HG03139 (cell line): ENCODE measurements around the gene PRAC2.

ENCODE experiments used
- ATAC-seq: cut with Tn5 transposase; IDR thresholded peaks from one replicate; pipeline ENCODE4 v1.9.1; 2021; ENCODE audit not compliant: unreplicated experiment

Gene PRAC2

GRCh38 chr17:48733632-48734328 is 10.8 kb downstream of the PRAC2 start:
- ATAC-seq: no peak

DNA sequence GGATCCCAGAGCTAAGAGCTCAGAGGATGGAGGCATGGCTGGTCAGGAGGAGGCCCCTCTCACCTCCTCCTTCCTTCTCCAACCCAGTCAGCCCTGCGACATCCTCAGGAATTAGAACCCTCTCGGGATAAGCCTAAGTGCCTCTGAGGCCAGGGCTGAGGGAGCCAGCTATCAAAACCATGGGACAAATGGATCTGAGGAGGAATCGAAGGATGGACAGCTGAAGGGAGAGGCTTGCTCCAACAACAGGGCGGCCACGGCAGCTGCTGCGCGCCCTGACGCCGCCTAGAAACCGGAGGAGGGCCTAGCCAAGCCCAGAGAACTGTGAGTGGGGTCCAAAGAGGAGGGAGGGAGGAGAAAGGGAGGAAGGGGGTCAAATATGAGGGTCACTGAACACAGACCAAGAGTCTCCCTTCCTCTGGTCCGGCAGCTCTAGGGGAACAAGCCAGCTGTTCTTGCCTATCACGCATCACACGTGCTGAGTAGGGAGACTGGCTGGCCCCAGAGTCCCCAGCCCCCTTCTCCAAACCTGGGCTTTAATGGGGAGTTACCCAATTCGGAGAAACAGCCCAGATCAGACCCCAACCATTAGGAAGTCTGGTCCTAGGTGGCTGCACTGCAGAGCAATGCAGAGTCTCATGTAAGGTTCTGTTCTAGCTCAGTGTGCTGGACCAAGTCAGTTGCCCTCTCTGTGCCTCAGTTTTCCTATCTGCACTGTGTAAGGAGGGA is 11.5 kb downstream of the PRAC2 start:
- no peak for ATAC-seq

GRCh38 chr17:48735062-48735351 is 12.0 kb downstream of the PRAC2 start:
- no peak for ATAC-seq

GRCh38 chr17:48737330-48738043 is 14.5 kb downstream of the PRAC2 start:
- no peak for ATAC-seq

DNA sequence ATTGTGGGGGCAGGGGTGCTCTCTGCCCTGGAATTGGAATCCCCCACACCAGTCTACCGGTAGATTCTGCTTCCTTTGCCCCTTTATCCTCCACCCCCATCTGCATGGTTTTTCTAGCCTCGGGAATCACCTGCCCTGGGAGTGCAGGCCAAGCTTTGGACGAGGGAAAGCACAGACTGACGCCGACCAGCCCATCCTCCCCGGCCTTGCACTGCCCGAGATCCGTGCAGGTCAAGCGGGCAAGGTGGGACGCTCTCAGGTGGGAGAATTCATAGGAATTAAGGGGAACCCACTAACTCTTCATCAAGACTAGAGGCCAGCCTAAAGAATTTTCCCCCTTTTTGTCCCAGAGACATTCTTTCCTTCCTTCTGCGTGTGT is 15.4 kb downstream of the PRAC2 start:
- ATAC-seq: no peak

DNA sequence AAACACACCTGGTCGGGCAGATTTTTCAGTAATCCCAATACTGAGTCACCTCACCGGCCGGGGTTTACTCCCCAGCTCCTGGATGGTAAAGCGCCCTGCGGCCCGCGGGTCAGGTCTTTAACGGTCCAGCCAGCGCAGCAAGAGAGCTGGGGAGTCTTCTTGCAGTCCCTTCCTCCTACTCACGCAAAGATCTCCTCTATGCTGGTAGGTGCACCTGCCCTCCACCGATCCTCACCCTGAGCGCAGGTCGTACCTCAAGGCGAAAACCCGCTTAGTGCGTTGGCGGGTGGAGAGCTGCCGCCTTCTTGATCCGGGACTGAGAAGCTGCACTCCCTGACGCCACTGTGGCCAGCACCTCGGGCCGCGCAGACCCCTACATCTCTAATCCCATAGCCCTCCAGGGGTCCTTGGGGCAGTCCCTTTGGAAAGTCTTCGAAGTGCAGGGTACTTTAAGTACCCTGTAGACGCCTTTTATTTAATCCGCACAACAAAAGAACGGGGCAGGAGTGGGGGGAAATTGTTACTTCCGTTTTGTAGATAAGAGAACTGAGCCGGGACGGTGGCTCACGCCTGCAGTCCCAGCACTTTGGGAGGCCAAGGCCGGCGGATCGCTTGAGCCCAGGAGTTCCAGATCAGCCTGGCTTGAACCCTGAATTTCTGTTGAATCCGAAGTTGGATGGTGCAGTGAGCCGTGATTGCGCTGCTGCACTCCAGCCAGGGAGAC is 16.0 kb downstream of the PRAC2 start:
- no peak for ATAC-seq

GRCh38 chr17:48740537-48740936 is 17.6 kb downstream of the PRAC2 start:
- no peak for ATAC-seq

DNA sequence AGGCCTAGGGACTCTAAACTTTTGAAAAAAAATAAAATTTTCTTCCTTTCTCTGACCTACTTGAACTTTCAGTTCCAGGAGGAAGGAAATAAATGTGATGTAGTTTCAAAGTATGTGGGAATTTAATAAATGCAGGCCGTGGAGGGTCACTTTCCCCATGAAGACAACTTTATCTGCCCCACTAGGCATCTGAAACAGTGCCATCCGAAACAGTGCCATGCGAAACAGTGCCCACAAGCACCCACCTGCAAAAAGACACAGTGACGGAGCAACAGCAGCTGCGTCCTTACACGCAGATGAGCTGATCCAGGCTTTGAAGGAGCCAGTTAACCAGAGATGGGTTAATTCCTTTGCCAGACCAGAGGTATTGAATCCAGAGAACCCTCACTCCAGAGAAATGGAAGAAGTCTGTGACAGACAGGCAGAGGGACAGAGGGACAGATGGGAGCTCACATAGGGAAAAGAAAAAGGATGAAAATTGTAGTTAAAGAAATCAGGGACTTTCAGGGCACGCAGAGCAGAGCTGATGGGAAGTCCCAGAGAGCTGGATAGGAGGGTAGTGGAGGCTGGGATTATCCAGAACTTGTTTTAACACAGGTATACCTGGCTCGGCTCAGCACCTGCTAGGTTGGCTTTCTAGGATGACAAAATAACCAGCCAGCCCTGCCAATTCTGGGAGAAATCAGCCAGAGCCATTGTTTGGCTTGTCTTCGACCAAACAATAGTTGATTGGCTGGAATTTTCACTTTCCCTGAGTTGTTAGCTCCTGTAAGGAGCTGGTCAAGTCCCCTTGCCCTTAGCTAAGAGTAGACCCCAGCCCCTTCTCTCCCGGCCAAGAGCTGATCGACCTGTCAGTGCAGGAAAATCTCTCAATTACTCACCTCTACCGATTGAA is 22.6 kb downstream of the PRAC2 start:
- no peak for ATAC-seq

- ATAC-seq: no peak
Measured at GRCh38 chr17:48746916-48747444, 24.0 kb downstream of the PRAC2 start.

DNA sequence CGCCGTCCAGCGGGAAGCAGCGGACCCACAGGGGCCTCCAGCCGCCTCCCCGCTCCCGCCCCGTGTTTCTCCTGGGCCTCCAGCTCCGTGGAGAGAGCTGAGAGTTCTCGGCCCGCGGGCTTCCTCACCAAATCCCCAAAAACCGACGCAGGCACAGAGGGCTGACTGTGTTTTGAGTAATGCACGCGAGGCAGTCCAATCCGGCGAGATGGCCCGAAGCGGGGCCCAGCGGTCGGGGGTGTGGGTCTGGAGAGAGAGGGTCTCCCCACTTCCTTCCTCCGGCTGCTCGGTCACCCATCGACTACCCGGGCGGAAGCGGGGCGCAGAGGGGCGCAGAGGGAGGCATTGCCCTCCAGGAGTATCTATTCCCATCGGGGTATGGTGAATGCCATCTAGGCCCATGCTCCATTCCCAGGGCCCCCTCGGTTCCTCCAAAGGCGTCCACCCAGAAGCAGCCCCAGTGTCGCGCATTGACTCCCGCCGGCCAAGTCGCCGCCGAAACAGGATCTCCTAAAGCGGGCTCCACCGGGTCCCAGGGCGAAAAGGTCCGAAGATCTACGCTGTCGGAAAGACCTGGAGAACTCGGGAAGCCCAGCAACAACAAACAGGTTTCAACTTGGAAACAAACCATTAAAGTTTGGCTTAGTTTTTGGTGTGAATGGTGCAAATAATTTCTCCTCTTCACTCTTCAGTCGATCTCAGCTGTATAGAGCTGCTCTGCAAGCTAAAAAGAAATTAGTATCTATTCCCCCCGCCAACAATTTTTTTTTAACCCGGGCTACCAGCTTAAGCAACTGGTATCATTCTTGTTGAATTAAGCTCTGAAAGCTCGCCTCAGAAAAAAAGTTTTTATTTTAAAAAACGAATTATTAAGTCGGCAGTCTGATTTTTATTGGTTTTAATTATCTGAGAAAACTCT is 24.7 kb downstream of the PRAC2 start:
- ATAC-seq: no peak

DNA sequence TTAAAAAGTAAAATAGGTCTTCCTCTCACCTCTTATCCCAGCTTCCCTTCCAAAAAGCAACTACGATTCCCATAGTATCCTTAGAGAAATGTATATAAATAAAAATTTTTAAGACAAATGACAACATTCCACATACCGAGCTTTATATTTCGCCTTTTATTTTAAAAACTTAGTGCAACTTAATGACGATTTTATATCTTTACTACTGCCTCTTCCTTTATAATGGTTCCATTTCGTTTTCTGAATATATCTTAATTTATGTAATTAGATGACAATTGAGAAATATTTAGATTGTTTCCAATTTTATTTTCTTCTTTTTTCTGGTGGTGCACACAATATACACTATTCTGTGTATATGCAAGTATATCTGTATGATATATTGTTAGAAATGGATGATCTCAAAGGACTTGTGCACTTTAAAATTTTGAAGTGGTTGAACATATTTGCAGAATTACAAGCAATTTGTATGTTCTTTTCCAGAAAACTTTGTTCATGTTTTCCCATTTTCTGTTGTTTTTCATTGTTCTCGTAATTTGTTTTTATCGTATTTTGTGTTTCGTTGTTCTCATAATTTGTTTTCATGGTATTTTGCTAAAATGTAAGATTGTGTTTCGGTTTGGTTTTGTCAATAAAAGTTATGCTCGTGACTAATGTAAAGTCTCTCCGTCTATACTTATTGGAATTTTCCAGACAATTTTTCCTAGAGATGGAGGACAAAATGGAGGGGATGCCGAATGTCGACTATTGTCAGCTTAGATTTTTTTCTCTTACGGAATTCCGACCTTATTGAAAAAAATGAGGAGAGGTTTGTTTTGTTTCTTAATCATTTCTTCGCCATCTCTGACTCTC is 26.0 kb downstream of the PRAC2 start:
- no peak for ATAC-seq

DNA sequence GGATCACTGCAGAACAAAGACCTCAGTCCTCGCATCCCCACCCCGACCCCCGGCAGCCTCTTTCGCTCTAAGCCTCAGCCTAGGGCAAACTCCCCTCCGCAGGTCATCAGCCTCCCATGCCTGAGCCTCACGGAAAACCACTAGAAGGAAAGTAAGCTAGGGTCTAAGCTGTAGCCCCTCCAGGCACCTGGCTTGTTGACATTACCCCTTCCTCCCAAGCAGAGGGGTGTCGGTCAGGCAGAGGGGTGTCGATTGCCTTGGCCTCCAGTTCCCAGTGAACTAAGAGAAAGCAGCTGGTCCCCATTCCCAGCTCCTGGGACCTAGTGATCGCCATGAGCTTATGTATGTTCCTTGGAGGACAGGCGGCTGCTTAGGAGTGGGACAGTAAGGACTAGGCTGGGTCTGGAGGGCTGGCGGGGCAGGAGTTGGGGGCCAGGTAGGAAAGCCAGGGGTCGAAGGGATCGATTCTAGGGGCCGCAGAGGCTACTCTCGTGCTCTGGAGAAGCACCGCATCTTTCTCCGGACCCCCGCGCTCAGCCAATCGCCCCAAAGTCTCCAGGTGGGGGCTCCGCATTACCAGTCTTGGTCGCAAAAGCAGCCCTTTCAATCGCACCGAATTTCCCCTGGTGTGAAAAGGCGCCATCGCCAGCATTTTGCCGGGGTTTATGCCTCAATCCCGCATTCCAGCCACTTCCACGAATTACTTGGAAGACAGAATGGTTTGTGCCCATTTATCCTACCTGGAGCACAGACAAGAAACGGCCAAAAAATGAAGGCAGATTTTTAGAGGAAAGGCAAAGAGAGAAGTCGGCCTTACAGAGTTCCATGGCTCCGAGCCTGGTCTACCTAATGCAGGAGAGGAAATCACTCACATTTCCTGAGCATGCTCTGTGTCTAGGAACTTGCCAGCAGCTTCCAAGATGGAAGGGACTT is 26.9 kb downstream of the PRAC2 start:
- no peak for ATAC-seq

DNA sequence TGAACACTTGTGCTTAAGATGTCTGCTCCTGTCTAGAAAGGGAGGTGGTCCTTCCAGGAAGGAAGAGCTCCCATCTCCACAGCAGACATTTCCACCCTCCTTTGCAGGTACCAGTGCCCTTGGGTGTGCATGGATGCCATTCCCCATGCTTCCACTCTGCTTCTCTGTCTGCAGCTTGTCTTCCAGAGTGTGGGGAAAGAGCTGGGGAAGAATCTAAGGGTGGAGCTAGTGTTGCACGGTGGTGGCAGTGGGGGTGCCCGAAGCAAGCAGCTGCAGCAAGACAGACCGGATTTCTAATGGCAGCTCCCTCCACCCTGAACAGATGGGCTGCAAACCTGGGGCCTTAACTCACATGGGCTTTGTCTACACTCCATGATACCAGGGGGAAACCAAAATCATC is 28.2 kb downstream of the PRAC2 start:
- ATAC-seq: no peak

- ATAC-seq: no peak
Measured at GRCh38 chr17:48751733-48752398, 28.9 kb downstream of the PRAC2 start.

GRCh38 chr17:48752399-48753288 is 29.7 kb downstream of the PRAC2 start:
- no peak for ATAC-seq
